ENCODE results near the gene GABBR2.

- no peak for TF ChIP-seq CTCF (IDR thresholded peaks at IDR 0.05)
- TF ChIP-seq POLR2A (IDR thresholded peaks at IDR 0.05) = no peak
Measured at GRCh38 chr9:98415782-98416181, 293.0 kb downstream of the GABBR2 start.
